Ovary (tissue), 3 donors: ENCODE data around the gene USH2A.

Source experiments
- EP300 ChIP-seq: sonication (generic); formaldehyde crosslinking; IDR thresholded peaks from one replicate; pipeline ENCODE4 v1.6.1; 2017; ENCODE audit warnings: antibody characterized with exemption
- POLR2A ChIP-seq: fragments of 450-650 bp; IDR thresholded peaks from one replicate; pipeline ENCODE4 v1.6.1; 2017; ENCODE audit warnings: antibody characterized with exemption, mild to moderate bottlenecking, moderate library complexity
- TF ChIP-seq, protein P1 (sequence below), 3 donors: fragments of 450-650 bp in 2 of 3; fragments of 200-600 bp in 1 of 3; IDR thresholded peaks; one replicate each; pipeline versions ENCODE4 v1.5.1 to v1.8.0; 2016 to 2022; ENCODE audit warnings: antibody characterized with exemption in 3 of 3, mild to moderate bottlenecking in 1 of 3
- donor health status: DM: no; HTN: no; CAD: no.

DNA sequence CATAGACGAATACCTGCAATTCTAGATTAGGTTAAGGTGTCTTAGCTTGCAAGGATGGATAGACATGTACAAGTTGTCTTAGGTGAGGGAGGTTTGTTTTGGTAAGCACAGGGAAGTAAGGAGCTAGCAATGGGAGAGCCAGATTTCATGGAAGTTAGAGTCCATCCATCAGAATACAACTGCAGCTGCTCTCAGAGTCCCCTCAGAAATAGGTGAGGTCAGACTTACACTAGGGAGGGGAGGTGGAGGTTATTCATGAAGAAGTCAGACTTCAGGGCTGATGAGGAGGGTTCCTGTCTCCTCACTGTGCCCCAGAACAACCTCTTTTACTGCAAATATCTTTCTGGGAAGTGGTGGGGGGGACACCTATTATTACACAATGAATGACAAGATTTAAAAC lies 770.9 kb downstream of the USH2A start:
- TF ChIP-seq, protein P1, sequence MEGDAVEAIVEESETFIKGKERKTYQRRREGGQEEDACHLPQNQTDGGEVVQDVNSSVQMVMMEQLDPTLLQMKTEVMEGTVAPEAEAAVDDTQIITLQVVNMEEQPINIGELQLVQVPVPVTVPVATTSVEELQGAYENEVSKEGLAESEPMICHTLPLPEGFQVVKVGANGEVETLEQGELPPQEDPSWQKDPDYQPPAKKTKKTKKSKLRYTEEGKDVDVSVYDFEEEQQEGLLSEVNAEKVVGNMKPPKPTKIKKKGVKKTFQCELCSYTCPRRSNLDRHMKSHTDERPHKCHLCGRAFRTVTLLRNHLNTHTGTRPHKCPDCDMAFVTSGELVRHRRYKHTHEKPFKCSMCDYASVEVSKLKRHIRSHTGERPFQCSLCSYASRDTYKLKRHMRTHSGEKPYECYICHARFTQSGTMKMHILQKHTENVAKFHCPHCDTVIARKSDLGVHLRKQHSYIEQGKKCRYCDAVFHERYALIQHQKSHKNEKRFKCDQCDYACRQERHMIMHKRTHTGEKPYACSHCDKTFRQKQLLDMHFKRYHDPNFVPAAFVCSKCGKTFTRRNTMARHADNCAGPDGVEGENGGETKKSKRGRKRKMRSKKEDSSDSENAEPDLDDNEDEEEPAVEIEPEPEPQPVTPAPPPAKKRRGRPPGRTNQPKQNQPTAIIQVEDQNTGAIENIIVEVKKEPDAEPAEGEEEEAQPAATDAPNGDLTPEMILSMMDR (IDR thresholded peaks at IDR 0.05): no peak
- no peak for TF ChIP-seq POLR2A
- no peak for TF ChIP-seq EP300
